KMS-11 (cell line): ENCODE results near the gene FILIP1.
"Not testable (repeated sequence)": the region's sequence is repeated elsewhere in the genome, so short reads cannot be mapped to it uniquely, and the experiment has no call there.

Source experiments
- H2AFZ ChIP-seq: fragments of 200-600 bp; sonication (generic); 2 replicates; pipeline ENCODE4 v1.6.1; 2016; ENCODE audit warnings: antibody characterized with exemption, mixed run types, low read depth
- H3K27ac ChIP-seq: fragments of 200-600 bp; sonication (generic); 2 replicates; pipeline ENCODE4 v1.6.1; 2016; ENCODE audit warnings: mild to moderate bottlenecking, mixed run types
- H3K27me3 ChIP-seq: fragments of 200-600 bp; sonication (generic); 2 replicates; pipeline ENCODE4 v1.6.1; 2017; ENCODE audit warnings: mild to moderate bottlenecking, low read depth, mixed run types, moderate library complexity; ENCODE audit not compliant: insufficient read depth
- H3K36me3 ChIP-seq: fragments of 200-600 bp; sonication (generic); 2 replicates; pipeline ENCODE4 v1.6.1; 2017; ENCODE audit warnings: mild to moderate bottlenecking, mixed run types; ENCODE audit not compliant: insufficient read depth
- H3K4me1 ChIP-seq: fragments of 200-600 bp; sonication (generic); 2 replicates; pipeline ENCODE4 v1.6.1; 2016; ENCODE audit warnings: mild to moderate bottlenecking, low read depth, mixed run types; ENCODE audit not compliant: poor library complexity, severe bottlenecking
- H3K4me2 ChIP-seq: fragments of 200-600 bp; sonication (generic); 2 replicates; pipeline ENCODE4 v1.7.0; 2016; ENCODE audit warnings: mild to moderate bottlenecking, mixed run types
- H3K4me3 ChIP-seq: fragments of 200-600 bp; sonication (generic); IDR thresholded peaks from 2 replicates; pipeline ENCODE4 v1.6.1; 2017; ENCODE audit warnings: low read depth, low read length, mixed read lengths; ENCODE audit not compliant: insufficient read depth
- H3K79me2 ChIP-seq: fragments of 200-600 bp; sonication (generic); 2 replicates; pipeline ENCODE4 v1.6.1; 2016; ENCODE audit warnings: low read depth, mixed run types; ENCODE audit not compliant: insufficient read depth
- H3K9ac ChIP-seq: fragments of 200-600 bp; sonication (generic); 2 replicates; pipeline ENCODE4 v1.6.1; 2016; ENCODE audit warnings: mild to moderate bottlenecking, mixed run types
- H4K20me1 ChIP-seq: fragments of 200-600 bp; sonication (generic); 2 replicates; pipeline ENCODE4 v1.6.1; 2016; ENCODE audit warnings: mild to moderate bottlenecking, mixed run types; ENCODE audit not compliant: insufficient read depth
- TF ChIP-seq, protein P1 (sequence below): fragments of 200-600 bp; sonication (generic); conservative IDR thresholded peaks from 2 replicates; pipeline ENCODE4 v1.6.1; 2017; ENCODE audit warnings: low read depth, mild to moderate bottlenecking, antibody characterized with exemption, low read length, moderate library complexity, mixed read lengths

Gene FILIP1

DNA sequence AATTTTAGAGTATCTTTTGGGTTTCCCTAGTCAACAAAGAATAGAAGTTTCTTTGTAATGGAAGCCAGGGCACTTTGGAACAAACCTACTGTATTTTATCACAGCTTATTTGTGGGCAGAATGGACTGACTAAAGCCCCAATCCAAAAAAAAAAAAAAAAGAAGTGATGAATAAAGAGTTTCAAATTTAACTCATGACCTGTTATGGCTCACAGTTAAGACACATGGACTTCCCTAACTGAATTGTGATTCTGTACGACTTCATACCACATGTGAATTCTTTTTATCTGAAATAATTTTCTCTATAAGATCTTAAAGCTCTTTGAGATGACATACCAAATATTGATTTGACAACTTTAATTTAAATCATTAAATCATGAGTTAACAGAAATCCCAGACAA, 77.2 kb downstream of the FILIP1 start:
- TF ChIP-seq, protein P1, sequence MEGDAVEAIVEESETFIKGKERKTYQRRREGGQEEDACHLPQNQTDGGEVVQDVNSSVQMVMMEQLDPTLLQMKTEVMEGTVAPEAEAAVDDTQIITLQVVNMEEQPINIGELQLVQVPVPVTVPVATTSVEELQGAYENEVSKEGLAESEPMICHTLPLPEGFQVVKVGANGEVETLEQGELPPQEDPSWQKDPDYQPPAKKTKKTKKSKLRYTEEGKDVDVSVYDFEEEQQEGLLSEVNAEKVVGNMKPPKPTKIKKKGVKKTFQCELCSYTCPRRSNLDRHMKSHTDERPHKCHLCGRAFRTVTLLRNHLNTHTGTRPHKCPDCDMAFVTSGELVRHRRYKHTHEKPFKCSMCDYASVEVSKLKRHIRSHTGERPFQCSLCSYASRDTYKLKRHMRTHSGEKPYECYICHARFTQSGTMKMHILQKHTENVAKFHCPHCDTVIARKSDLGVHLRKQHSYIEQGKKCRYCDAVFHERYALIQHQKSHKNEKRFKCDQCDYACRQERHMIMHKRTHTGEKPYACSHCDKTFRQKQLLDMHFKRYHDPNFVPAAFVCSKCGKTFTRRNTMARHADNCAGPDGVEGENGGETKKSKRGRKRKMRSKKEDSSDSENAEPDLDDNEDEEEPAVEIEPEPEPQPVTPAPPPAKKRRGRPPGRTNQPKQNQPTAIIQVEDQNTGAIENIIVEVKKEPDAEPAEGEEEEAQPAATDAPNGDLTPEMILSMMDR: no peak
- Histone ChIP-seq H3K27me3 (no peaks in the 10 kb centered on the region), H3K9ac (no peak overlapping the region), H3K4me1 (peaks cover 10% of the 10 kb centered on the region), H3K36me3 (no peaks in the 10 kb centered on the region), H3K27ac (no peak overlapping the region), H3K79me2 (no peaks in the 10 kb centered on the region), H2AFZ (no peak overlapping the region), H3K4me3 (no peak overlapping the region), H4K20me1 (no peaks in the 10 kb centered on the region), H3K4me2 (no peak overlapping the region)

DNA sequence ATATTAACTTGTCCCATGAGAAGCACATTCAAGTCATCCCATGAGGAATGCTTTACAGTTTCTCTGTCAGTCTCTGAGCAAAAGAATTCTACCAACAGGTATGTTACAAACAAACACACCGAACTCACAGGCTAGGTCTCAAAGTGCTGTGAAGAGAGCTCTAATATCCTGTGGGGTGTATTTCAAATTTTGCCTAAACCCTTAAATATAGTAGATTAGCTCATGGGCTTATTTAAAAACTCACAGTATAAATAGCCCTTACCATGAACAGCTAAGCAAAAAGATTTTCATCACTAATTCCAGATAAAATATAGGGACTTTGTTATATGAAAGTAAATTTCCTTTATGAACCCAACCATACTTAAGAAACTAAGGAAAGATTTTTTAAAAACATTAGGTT, 77.8 kb downstream of the FILIP1 start:
- Histone ChIP-seq H3K79me2 (no peaks in the 10 kb centered on the region), H4K20me1 (no peaks in the 10 kb centered on the region), H3K9ac (no peak overlapping the region), H3K36me3 (no peaks in the 10 kb centered on the region), H3K27me3 (no peaks in the 10 kb centered on the region), H3K27ac (no peak overlapping the region), H3K4me2 (no peak overlapping the region), H3K4me1 (peaks cover 10% of the 10 kb centered on the region), H2AFZ (no peak overlapping the region), H3K4me3 (no peak overlapping the region)
- TF ChIP-seq, protein P1: no peak

DNA sequence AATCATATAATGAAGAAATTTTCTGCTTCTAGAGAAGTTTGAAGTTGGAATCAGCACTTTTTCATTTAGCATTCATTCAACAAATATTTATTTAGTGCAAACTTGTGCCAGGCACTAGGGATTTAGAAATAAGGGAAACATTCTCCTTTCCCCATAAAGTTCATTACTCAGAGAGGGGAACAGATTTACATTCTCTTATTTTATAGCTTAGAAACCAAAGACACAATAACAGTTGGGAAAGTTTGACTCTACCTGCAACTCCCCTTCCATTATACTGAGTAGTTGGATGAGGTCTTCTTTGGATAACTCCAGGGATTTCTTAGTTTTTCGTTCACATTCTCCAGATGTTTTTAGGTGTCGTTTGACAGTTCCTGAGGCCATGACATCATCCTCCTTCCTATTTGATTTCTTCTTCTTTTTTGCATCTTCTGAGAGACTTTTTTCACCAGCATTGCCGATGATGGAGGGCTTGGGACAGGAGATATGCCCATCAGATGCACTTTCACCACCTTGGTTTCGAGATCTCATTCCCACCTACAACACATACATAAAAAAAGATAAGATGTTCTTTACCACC, 79.1 kb downstream of the FILIP1 start:
- no peaks in the 10 kb centered on the region for H3K79me2 ChIP-seq
- H3K4me3 ChIP-seq: no peak overlapping the region
- no peak overlapping the region for H3K4me2 ChIP-seq
- H4K20me1 ChIP-seq: no peaks in the 10 kb centered on the region
- no peaks in the 10 kb centered on the region for H3K36me3 ChIP-seq
- H3K9ac ChIP-seq: no peak overlapping the region
- H3K27ac ChIP-seq: no peak overlapping the region
- TF ChIP-seq, protein P1: no peak
- H2AFZ ChIP-seq: no peak overlapping the region
- H3K27me3 ChIP-seq: no peaks in the 10 kb centered on the region
- H3K4me1 ChIP-seq: peaks cover 10% of the 10 kb centered on the region

DNA sequence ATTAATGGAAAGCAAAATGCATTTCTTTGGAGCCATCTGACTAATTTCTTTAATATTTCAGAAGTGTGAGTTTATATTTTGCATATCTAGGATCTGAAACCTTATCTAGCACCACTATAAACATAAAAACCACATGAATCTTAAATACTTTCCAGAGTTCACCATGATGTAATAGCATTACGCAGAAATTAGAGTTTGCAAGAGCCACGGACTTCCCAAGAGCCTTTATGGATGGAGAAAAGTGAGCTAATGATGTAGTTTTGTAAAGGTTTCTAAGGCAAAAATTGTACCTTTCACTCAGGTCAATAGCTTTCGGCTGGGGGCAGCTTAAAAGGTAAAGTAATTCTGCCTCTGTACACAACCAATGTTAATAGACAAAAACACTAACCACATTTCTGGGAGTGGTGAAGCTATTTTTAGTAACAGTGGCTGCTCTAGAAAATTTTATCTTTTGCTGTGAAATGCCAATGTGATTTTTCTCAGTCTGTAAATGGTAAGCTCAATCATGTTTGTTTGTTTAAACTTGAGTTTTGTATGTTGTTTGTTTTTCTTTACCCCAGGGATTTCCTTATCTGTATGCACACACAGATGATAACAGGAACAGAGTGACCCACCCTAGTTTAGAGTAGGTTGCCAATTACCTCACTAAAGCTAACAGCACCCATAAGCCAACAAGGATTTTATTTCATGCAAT, 80.5 kb downstream of the FILIP1 start:
- Histone ChIP-seq H3K27ac (no peak overlapping the region), H3K79me2 (no peaks in the 10 kb centered on the region), H3K4me3 (no peak overlapping the region), H3K36me3 (no peaks in the 10 kb centered on the region), H4K20me1 (no peaks in the 10 kb centered on the region), H3K27me3 (no peaks in the 10 kb centered on the region), H3K4me1 (peaks cover 10% of the 10 kb centered on the region), H3K4me2 (peak overlapping the region; percentile 13; the same call in 1 of the 2 replicates), H2AFZ (no peak overlapping the region), H3K9ac (no peak overlapping the region)
- TF ChIP-seq, protein P1: no peak

DNA sequence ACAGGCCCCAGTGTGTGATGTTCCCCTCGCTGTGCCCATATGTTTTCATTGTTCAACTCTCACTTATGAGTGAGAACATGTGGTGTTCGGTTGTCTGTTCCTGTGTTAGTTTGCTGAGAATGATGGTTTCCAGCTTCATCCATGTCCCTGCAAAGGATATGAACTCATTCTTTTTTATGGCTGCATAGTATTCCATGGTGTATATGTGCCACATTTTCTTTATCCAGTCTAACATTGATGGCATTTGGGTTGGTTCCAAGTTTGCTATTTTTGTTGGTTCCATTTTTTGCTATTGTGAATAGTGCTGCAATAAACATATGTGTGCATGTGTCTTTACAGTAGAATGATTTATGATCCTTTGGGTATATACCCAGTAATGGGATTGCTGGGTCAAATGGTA, 83.0 kb downstream of the FILIP1 start:
- not testable (repeated sequence) for H3K27me3 ChIP-seq, H3K4me1 ChIP-seq, H4K20me1 ChIP-seq, H3K27ac ChIP-seq, H3K4me3 ChIP-seq, H3K79me2 ChIP-seq, H2AFZ ChIP-seq, H3K9ac ChIP-seq, H3K36me3 ChIP-seq, H3K4me2 ChIP-seq
